ENCODE measurements around the gene ETV3L.
"Not testable (repeated sequence)": the region's sequence is repeated elsewhere in the genome, so short reads cannot be mapped to it uniquely, and the experiment has no call there.

Gene ETV3L

DNA sequence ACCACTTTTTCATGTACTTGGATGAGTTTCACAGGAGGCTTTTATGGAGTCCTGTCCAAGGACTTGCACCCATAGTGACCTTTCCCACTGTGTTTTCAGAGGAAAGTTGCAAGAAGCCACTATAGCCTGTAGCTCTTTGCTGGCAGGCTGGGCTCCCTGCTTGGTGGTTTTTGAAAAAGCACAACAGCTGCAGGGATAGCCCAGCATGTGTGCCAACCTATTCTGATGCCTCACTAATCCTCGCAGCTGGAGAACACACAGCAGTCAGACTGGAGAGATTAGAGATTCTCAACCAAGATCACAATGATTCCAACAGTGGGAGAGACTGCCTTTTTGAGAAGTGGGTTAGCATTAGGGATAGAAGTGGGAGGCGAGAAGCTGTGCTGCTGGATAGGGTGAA, 30.0 kb downstream of the ETV3L start:
- DNase-seq: no peak

DNA sequence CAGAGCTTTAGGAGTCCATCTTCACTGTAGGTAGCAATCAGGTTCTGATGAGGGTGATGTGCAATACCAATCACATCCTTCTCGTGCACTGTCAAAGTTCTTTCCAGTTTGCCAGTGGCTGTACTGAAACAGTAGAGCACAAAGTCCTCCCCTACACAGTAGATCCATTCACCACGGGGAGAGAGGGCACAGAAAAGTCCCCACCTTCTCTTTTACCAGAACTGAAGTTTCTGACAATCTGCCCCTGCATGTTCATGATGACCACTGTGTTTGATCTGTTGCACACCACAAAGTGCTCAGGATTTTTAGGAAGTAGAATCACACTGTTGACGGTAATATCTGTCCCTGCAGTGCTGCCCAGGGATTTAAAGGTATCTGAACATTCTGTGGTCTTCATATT, 40.4 kb downstream of the ETV3L start:
- DNase-seq: not testable (repeated sequence)

DNA sequence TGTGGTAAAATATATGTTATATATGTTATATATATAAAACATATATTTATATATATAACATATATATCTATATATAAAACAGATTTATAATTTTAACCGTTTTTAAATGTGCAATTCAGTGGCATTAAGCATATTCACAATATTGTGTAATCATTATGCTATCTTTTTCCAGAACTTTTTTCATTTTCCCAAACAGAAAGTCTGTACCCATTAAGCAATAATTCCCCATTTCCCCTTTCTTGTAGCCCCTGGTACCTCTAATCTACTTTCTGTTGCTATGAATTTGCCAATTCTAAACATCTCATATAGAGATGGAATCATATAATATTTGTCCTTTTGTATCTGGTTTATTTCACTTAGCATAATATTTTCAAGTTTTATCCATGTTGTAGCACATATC, 43.3 kb downstream of the ETV3L start:
- no peak for DNase-seq

- not testable (repeated sequence) for DNase-seq
Observed at GRCh38 chr1:157055729-157056128, 43.9 kb downstream of the ETV3L start.

- DNase-seq: no peak
Observed at GRCh38 chr1:157050836-157051235, 48.8 kb downstream of the ETV3L start.

DNA sequence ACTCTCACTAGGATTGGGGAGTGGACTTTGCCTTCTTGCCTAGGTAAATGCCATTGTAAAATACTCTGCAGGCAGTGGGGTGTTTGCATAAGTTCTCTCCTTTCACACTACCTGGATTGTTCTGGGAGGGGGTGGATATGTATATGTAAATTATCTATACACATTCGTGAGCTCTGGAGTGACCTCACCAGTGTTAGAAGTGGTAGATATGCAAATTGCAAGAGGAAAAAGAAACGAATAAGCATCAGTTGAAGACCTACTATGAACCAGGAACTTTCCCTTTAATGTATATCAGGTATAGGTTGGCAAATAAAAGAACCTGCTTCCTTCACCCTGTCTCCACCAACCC, 52.6 kb downstream of the ETV3L start:
- no peak for DNase-seq

DNA sequence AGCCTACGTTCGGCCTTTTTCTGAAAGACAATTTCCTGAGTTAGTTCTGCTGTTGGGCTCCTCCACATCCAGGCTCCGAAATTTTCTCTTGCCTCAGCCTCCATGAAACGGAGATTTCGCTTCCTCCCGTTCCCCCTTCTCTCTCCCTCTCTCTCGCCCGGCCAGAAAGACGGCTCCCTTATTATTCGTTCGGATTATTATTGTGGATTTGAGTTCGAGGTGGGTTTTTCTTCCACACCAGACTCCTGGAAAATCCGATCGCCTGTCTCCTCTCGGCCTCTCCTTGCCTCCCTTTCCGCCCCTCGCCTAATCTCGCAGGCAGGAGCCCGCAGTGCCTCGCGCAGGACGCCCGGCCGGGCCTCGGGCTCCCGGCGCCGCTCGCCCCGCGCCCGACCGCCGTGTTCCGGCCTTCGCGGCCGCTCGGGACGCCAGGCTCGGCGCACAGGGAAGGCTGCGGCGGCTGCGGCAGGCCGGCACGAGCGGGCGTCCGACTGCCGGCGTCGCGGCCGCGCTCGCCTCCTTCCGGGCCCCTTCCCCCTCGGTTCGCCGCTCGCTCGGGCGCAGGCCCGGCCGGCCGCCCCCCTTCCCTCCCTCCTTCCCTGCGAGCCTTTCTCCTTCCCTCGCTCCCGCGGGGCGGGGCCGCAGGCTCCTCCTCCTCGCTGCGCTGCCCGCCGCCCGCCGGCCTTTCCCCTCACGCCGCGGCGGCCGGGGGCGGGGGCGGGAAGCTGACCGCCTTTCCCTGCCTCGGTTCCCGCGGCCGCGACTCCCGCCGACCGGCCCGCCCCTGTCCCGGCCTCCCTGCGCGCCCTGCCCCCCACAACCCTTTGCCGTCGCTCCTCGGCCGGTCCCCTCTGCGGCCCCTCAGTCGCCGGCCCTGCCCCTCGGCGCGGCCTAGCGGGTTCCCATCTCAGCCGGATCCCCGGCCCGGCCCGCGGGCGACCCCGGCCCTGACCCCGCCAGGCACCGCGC, 54.1 kb downstream of the ETV3L start, which contains the start of gene ARHGEF11:
ARHGEF11 (minus strand) TSS at position 493 of the 969 bp plus-strand sequence. CDS start 1,412 bp downstream, outside the sequence.
- DNase-seq: peak; percentile 6 to 32

DNA sequence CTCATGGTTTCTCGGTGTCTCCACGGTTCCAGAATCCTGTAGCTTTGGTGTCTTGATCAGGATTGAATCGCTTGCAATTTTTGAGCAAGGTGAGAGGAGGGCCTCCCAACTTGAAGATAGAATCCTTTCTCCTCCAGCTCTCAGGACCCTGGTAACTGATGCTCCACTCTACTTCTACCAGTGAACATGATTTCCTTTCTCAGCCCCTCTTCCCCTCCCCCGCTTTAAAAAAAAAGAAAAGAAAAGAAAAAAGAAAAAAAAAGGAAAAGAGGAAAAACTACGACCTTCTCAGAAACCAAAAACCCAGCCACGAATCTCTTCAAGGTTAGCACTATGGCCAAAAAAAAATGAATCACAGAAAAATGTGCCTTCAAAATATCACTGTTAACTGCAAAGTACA, 55.3 kb downstream of the ETV3L start:
- no peak for DNase-seq

GRCh38 chr1:157043685-157044084, 55.9 kb downstream of the ETV3L start:
- DNase-seq: no peak

DNA sequence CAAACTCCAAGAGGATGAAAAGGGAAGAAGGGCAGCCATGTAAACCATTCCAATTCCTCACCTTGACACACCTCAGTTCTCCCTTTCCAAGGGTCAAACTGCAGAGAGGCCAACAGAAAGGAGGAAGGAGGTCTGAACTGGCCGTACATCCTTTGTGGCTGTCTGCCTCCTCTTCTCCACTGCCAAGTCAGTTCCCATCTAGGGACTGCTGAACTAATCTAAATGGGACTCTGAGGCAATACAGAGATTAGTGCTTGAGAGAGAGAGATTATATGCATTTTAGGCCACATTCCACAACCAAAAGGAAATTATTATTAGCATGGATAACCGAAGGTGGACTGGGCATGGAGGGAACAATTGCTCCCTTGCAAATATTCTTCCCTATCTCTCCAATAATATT, 56.8 kb downstream of the ETV3L start:
- DNase-seq: no peak

All from CD4-positive, alpha-beta T cell treated with Interleukin-4 for 1 hour (primary cell).